Fibroblast of lung (primary cell): ENCODE measurements around the gene ATP6V1G2. TPM values are rescaled to one million over a fixed set of nuclear protein-coding genes. Genes with fewer than 3 reads are reported as not detected.

Source experiments
- DNase-seq, 2 donors: peaks; one replicate each; pipeline versions ENCODE4 v3.0.0 to v3.0.0-alpha.2; 2010; ENCODE audit warnings: low read depth in 2 of 2
- H2AFZ ChIP-seq: 2 replicates; pipeline ENCODE4 v1.5.1; 2012; ENCODE audit warnings: low read length, control low read depth, inconsistent platforms
- H3K27ac ChIP-seq: 2 replicates; pipeline ENCODE4 v1.5.1; 2011; ENCODE audit warnings: low read length, control low read depth; ENCODE audit not compliant: insufficient read depth
- H3K27me3 ChIP-seq: 2 replicates; pipeline ENCODE4 v1.5.1; 2011; ENCODE audit warnings: mild to moderate bottlenecking, low read length; ENCODE audit not compliant: control insufficient read depth, insufficient read depth
- H3K36me3 ChIP-seq: 2 replicates; pipeline ENCODE4 v1.5.1; 2011; ENCODE audit warnings: low read length; ENCODE audit not compliant: control insufficient read depth, insufficient read depth
- H3K4me1 ChIP-seq: 2 replicates; pipeline ENCODE4 v1.5.1; 2011; ENCODE audit warnings: low read length; ENCODE audit not compliant: control insufficient read depth, insufficient read depth; ENCODE audit errors: extremely low read depth
- H3K4me2 ChIP-seq: 2 replicates; pipeline ENCODE4 v1.5.1; 2011; ENCODE audit warnings: low read length, control low read depth; ENCODE audit not compliant: insufficient read depth; ENCODE audit errors: extremely low read depth
- H3K4me3 ChIP-seq, 4 experiments: fragments of 200-600 bp in 1 of 4; sonication (generic) in 1 of 4; replicated peaks in 1 of 4; 2 replicates each; pipeline ENCODE4 v1.5.1; 2011 to 2016; ENCODE audit warnings: low read length in 4 of 4, low read depth in 3 of 4, mild to moderate bottlenecking in 3 of 4, control low read depth in 2 of 4, inconsistent platforms in 1 of 4, mixed read lengths in 1 of 4; ENCODE audit not compliant: insufficient read depth in 1 of 4; ENCODE audit errors: control extremely low read depth in 1 of 4
- H3K79me2 ChIP-seq: 2 replicates; pipeline ENCODE4 v1.5.1; 2012; ENCODE audit warnings: mild to moderate bottlenecking, low read length, inconsistent platforms; ENCODE audit not compliant: control insufficient read depth, insufficient read depth
- H3K9ac ChIP-seq: 2 replicates; pipeline ENCODE4 v1.5.1; 2011; ENCODE audit warnings: mild to moderate bottlenecking, low read length, control low read depth; ENCODE audit not compliant: insufficient read depth
- H3K9me3 ChIP-seq: 2 replicates; pipeline ENCODE4 v1.5.1; 2012; ENCODE audit warnings: low read depth, low read length; ENCODE audit not compliant: control insufficient read depth, insufficient read depth
- H4K20me1 ChIP-seq: 2 replicates; pipeline ENCODE4 v1.5.1; 2011; ENCODE audit warnings: low read length; ENCODE audit not compliant: control insufficient read depth, insufficient read depth; ENCODE audit errors: extremely low read depth
- CTCF ChIP-seq, 2 donors: IDR thresholded peaks in 1 of 2; conservative IDR thresholded peaks in 1 of 2; 1 replicate in 1 of 2; 2 replicates in 1 of 2; pipeline ENCODE4 v1.5.1; 2011 to 2012; ENCODE audit warnings: low read length in 2 of 2, control low read depth in 1 of 2, inconsistent platforms in 1 of 2, low read depth in 1 of 2, mild to moderate bottlenecking in 1 of 2
- EZH2 ChIP-seq: IDR thresholded peaks from 2 replicates; pipeline ENCODE4 v1.5.1; 2012; ENCODE audit warnings: low read length, control low read depth, mild to moderate bottlenecking; ENCODE audit errors: missing control alignments
- polyA plus RNA-seq, 2 donors: library from polyadenylated mRNA; depleted of rRNA in 1 of 2; stranded (reverse) in 1 of 2; unstranded in 1 of 2; fragments of >200 nt; gene quantifications; 2 replicates each; pipeline ENCODE4 v1.2.1, GENCODE V29; 2011 to 2012; ENCODE audit warnings: missing spikeins in 1 of 2
- total RNA-seq: library from RNA; depleted of rRNA; stranded (reverse); fragments of >200 nt; gene quantifications from 2 replicates; pipeline ENCODE4 v1.2.1, GENCODE V29; 2014

Gene ATP6V1G2
- total and polyA plus RNA-seq, 2 donors (not counting 1 experiment from before 2014, with no cell fraction given) = 11.2 to 16.0 TPM

- peaks cover 8% of the 10 kb centered on the region for H3K4me1 ChIP-seq
- no peak for TF ChIP-seq CTCF (conservative IDR thresholded peaks at IDR 0.05 in 1 of 2, IDR thresholded peaks at IDR 0.05 in 1 of 2; ENCODE audit: low read depth in 1 of 2, low read length in 2 of 2)
- TF ChIP-seq EZH2 = no peak
- H3K27ac ChIP-seq = peak overlapping the region; percentile 37
- H3K36me3 ChIP-seq = peaks cover 5% of the 10 kb centered on the region
- no peak overlapping the region for H3K9ac ChIP-seq
- no peaks in the 10 kb centered on the region for H3K9me3 ChIP-seq
- no peak overlapping the region for H3K4me3 ChIP-seq
- no peak for DNase-seq
- H4K20me1 ChIP-seq = no peaks in the 10 kb centered on the region
- no peaks in the 10 kb centered on the region for H3K79me2 ChIP-seq
- peak overlapping the region; percentile 13 for H3K4me2 ChIP-seq
- no peaks in the 10 kb centered on the region for H3K27me3 ChIP-seq
- peak overlapping the region; percentile 20 for H2AFZ ChIP-seq
Measured at GRCh38 chr6:31525553-31525931, 20.9 kb downstream of the ATP6V1G2 start.

DNA sequence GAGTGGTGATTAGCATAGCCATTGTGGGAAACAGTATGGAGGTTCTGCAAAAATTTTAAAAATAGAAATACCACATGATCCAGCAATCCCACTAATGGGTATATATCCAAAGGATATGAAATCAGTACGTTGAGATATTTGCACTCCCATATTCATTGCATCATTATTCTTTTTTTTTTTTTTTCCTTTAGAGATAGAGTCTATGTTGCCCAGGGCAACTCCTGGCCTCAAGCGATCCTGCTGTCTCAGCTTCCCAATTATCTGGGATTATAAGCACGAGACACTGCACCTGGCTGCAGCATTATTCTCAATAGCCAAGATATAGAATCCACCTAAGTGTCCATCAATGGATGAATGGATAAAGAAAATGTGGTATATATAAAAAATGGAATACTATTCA lies 24.6 kb downstream of the ATP6V1G2 start:
- H3K27ac ChIP-seq = no peak overlapping the region
- no peak overlapping the region for H3K4me2 ChIP-seq
- H3K79me2 ChIP-seq = no peaks in the 10 kb centered on the region
- no peak overlapping the region for H3K9ac ChIP-seq
- no peak overlapping the region for H3K4me3 ChIP-seq
- H3K27me3 ChIP-seq = no peaks in the 10 kb centered on the region
- TF ChIP-seq CTCF (conservative IDR thresholded peaks at IDR 0.05 in 1 of 2, IDR thresholded peaks at IDR 0.05 in 1 of 2; ENCODE audit: low read depth in 1 of 2, low read length in 2 of 2) (no peak), EZH2 (no peak)
- no peak overlapping the region for H2AFZ ChIP-seq
- no peaks in the 10 kb centered on the region for H3K9me3 ChIP-seq
- peaks cover 11% of the 10 kb centered on the region for H3K4me1 ChIP-seq
- no peaks in the 10 kb centered on the region for H4K20me1 ChIP-seq
- no peak for DNase-seq
- H3K36me3 ChIP-seq = no peaks in the 10 kb centered on the region

DNA sequence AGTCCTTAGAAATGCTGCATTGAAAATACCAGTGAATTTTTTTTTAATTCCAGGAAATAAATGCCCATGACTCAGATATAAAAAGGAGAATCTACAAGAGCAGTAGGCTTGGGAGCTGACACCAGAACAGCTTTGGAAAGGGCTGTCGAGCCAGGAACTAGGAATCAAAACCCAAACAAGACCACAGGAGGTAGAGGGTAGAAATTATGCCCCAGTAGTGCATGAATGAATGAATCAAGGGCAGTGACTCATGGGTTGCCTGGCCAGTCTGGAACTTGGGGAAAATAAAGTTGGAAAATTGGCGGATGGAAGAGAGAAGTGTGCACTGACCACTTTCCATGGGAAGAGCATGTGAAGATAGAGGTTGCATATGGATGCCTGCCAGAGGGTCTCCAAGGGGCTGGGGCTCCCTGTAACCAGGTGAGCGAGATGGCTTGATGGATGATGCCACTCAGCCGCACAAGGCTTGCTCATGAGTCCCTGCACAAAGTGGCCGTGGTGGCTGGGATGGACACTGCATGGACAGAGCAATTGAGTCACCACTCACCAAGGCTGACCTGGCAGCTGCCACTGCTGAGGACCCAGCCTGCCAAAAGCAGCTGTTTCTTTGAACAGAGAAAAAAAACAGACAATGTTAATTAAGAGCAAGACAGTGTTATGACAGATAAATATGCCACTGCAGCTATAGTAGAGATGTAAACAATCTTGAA lies 32.8 kb downstream of the ATP6V1G2 start:
- no peak for TF ChIP-seq EZH2
- peaks cover 12% of the 10 kb centered on the region for H3K36me3 ChIP-seq
- peak in 1 of 2 donors; percentile 32 for DNase-seq
- H4K20me1 ChIP-seq = no peaks in the 10 kb centered on the region
- H3K9me3 ChIP-seq = no peaks in the 10 kb centered on the region
- no peak overlapping the region for H3K4me2 ChIP-seq
- H3K9ac ChIP-seq = no peak overlapping the region
- H3K27me3 ChIP-seq = no peaks in the 10 kb centered on the region
- peaks cover 15% of the 10 kb centered on the region for H3K4me1 ChIP-seq
- no peak overlapping the region for H2AFZ ChIP-seq
- H3K4me3 ChIP-seq = no peak overlapping the region
- no peak overlapping the region for H3K27ac ChIP-seq
- H3K79me2 ChIP-seq = no peaks in the 10 kb centered on the region
